IPS DF 19.7 (cell line): ENCODE data around the gene KIFC3.
"Not testable (repeated sequence)": the region's sequence is repeated elsewhere in the genome, so short reads cannot be mapped to it uniquely, and the experiment has no call there.

ENCODE experiments used
- DNase-seq: peaks from one replicate; pipeline ENCODE4 v3.0.0-alpha.2; 2013; ENCODE audit warnings: low read depth, low spot score

KIFC3 gene

DNA sequence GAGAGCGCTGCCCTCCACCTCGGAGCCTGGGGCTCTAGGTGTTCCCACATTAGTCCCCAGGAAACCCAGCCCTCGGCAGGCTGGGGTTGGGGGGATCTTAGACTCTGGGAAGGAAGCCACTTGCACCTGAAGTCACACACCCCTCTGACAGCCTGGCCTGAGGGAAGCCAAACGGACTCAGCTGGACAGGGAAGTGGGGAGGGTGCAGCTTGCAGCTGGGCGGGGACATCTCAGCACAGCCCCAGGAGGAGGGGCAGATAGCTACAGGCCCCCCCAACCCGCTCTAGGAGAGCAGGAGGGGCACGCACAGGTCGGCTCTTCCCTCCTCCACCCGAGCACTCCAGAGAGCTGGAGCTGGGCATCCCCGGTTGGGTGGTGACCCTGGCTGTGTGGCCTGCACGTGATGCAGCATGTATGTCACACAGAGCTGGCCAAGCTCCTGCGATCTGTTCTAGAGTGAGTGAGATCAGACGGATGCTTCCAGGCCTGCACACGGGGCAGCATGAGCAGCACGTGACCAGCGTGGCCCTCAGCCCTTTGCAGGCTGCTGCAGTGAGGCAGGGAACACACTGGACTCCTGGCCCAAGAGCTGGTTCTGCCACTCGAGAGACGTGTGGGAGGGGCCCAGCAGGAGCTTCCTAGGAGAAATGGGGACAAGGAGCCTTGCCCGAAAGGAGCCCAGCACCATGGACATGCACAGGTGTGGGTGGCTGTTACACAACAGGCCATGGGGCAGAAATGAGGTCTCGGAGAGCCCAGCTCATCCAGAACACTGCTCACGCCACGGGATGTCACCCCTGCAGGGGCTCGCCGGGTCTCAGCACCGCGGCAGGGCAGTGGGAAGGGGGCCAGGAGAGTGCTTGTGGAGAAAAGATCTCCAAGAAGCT, 15.4 kb downstream of the KIFC3 start:
- no peak for DNase-seq

DNA sequence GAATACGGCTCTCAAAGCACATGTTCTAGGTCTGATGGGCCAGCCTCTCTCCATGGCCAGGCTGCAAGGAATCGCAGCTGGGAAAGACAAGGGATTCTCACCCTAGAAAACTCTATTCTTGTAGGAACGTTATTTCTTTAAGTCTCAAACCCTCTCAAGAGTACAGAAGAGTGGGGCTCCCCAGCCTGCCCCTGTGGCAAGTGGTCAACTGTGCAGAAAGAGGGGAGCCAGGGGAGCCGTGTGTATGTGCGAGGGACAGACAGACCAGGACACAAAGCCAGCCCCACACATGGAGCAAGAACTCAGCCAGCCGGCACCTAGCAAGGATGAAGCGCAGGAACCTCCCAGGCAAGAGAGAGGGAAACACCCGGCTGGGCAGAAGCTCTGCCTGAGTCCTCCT, 16.4 kb downstream of the KIFC3 start:
- DNase-seq: no peak

DNA sequence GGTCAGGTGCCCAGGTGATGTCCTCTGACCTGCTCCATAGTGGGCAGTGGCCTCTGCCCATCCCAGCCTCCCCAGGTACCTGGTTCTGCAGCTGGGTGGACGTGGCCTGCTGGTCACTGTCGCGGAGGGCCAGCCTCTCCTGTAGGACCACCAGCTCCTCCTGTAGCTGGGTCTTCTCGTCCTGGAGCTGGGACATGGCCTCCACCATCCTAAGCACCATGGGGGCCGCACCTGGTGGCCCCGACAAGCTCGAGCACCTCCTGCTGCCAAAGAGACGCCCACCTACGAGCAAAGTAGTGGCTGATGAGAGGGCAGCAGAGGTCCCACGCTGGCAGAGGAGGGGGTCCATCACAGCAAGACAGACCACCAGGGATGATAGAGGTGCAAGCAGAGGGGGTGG, 16.9 kb downstream of the KIFC3 start:
- no peak for DNase-seq

DNA sequence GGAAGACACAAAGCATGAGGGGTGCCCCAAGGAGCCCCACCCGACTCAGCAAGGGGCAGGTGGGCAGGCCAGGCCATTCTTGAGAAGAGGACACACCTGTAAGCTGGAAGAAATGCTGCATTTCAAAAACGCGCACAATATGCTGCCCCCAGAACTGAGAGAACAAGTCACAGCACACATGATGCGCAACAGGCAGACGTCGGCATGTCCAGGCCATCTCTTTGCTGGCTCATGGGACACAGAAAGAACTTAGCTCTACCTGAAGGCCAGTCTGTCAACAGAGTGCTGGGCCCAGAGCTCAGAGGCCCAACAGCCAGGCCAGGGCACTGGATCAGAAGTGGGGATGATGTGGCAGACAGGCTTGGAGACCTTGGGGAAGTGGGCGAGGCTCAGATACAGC, 18.0 kb downstream of the KIFC3 start:
- no peak for DNase-seq

DNA sequence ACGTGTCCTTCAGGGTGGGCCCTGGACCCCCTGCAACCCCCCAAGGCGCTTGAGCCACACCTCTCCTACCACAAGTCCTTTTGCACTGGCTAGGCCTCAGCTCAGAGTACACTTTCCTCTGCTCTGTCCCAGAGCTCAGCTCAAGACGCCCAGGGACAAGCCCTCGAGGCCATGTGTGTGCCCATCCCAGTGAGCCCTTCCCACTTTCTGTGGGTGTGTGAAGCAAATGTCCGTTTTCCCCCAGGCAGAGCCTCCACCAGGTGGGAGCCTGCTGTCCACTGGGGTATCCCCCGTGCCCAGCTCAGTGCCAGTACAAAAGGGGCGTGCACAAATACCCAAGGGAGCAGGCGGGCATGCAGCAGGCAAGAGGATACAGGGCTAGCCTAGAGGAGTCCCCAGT, 18.4 kb downstream of the KIFC3 start:
- DNase-seq: no peak

DNA sequence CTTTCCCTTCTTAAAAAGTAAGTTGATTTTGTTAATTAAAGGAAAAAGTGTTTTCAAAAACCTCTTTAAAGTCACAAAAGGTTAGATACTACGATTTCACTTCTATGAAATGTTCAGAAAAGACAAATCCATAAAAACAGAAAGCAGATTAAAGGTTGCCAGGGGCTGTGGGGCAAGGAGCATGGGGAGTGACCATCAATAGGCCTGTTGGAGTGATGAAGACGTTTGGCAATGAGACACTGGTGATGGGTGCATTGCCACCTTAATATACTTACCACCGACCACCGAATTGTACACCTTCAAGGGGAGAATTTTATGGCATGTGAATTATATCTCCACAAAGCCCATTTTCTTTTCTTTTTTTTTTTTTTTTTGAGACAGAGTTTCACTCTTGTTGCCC, 19.2 kb downstream of the KIFC3 start:
- no peak for DNase-seq

DNA sequence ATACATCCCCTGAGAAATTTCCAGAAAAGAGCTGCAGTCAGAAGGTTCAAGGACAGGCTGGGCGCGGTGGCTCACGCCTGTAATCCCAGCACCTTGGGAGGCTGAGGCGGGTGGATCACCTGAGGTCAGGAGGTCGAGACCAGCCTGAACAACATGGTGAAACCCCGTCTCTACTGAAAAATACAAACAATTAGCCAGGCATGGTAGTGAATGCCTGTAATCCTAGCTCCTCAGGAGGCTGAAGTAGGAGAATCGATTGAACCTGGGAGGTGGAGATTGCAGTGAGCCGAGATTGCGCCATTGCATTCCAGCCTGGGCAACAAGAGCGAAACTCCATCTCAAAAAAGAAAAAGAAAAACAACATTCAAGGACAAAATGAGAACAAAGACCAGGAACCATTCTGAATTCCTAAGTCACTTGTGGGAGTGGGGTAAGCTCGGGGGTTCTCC, 19.7 kb downstream of the KIFC3 start:
- not testable (repeated sequence) for DNase-seq

DNA sequence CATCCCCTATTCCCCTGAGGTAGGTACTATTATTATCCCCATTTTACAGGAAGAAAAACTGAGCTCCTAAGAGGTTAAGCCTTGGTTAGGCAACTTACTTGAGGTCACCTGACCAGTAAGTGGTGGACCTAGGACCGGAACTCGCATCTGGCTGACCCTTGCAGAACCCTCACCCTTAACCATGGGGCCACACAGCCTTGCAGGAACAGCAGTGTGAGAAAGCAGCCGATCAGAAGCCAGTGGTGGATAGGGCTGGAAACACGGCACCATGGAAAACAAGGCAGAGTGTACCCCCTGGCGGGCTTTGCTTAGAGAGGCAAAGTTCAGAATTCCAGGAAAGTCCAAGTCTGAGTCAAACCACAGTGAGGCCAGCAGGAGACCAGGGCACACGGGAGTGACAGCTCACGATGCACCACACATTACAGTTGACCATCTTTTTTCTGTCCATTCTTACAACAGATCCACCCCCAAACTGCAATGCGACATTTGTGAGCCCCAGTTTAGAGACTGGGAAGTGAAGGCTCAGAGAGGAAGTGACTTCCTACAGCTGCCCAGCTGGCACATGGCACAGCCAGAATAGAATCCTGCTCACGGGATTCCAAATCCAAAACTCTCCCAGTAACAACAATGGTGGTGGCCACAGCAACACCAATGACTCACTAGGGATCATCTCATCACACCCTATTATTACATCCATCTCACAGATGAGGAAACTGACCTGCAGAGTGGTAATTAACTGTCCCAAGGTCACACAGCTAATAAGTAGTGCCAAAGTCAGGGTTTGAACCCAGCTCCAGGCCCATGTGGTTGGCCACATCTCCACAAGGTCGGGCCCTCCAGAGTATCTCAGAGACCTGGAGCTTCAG, 20.3 kb downstream of the KIFC3 start:
- no peak for DNase-seq

DNA sequence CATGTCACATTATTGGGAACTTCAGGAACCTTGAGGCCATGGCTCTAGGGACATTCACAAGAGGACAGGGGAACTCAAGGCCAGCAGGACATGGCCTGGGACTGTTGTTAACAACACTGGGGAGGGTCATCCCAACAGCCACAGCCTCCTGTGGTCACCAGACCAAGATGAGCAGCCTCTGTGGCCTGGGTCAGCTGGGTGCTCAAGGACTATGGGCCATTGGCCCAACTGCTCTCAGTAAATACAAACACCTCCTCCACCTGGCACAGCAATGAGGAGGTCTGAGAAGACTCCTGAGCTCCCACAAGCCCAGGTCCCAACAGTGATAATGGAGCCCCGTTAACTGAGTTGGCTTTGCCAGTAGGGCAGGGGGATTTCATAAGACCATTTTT, 20.9 kb downstream of the KIFC3 start:
- no peak for DNase-seq

DNA sequence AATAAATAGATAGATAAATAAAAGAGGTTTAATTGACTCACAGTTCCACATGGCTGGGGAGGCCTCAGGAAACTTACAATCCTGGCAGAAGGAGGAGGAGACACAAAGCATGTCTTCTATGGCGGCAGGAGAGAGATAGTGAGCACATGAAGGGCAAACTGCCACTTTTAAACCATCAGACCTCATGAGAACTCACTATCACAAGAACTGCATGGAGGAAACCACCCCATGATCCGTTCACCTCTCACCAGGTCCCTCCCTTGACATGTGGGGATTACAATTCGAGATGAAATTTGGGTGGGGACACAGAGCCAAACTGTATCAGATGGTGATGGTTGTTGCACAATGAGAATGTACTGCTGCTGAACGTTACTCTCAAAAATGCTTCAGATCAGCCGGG, 22.5 kb downstream of the KIFC3 start:
- not testable (repeated sequence) for DNase-seq

DNA sequence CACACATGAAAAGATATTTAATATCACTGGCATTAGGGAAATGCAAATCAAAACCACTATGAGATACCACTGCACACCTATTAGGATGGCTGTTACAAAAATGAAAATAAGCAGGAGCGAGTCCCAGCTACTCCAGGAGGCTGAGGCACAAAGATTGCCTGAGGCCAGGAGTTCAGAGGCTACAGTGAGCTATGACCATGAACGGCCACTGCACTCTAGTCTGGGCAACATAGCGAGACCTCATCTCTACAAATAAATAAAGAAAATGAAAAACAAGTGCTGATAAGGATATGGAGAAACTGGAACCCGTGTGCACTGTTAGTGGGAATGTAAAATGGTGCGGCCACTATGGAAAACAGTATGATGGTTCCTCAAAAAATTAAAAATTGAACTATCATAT, 23.6 kb downstream of the KIFC3 start:
- DNase-seq: no peak

DNA sequence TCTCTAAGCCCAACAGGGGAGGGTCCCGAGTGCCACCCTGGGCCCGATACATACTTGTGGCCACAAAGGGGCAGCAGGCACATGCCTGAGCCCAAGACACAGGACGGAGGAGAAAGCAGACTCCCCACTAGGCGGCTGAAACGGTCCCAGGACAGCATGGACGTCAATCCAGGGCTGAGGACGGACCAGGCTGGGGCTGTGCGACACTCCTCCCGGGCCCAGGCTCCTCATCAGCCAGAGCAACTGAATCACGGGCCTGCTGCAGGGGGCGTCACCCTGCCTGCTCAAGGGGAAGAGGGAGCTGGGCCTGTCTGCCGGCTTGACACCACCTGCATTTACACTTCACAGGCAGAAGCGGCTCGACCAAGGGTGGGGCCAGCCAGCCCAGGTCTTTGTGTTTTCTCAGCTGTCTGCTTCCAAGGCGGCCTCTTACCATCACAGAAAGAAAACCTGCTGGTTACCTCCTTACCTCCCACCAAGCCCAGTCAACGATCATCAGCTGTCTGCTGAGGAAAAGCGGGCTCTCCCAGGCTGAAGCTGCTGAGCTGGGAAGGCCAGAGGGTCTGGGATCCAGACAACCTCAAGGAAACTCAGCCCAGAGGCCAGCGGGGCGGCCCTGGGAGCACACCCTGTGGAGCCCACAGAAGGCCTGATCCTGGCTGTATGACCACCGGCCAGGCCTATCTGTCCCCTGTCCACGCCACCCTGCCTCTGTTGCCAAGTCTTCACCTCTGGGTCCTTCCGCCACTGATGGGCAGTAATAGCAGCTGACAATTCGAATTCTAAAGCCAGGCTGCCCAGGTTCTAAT, 26.4 kb downstream of the KIFC3 start:
- DNase-seq: peak; percentile 83

DNA sequence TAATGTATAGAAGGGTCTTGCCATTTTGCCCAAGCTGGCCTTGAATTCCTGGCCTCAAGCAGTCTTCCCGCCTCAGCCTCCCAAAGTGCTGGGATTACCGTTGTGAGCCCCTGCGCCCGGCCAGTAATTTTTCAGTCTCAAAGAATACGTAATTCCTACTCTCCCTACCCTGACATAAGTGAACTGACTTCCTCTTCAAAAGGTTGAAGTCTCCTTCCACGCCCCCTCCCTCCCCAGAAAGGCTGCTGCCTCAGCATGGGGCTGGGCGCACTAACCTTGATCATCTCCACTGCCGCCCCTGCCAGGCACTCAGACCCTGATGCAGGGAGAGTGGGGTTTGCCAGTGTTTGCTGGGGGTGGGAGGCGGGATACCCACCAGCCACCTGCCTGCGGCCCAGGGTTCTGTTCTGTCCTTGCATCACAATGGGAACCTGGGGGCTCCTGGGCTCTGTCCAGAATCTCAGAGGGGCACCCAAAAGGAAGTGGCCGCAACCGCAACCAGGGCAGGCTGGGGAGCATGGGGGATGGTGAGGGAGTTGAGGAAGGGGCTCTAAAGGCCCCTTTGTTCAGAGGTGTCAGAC, 27.5 kb downstream of the KIFC3 start:
- no peak for DNase-seq

DNA sequence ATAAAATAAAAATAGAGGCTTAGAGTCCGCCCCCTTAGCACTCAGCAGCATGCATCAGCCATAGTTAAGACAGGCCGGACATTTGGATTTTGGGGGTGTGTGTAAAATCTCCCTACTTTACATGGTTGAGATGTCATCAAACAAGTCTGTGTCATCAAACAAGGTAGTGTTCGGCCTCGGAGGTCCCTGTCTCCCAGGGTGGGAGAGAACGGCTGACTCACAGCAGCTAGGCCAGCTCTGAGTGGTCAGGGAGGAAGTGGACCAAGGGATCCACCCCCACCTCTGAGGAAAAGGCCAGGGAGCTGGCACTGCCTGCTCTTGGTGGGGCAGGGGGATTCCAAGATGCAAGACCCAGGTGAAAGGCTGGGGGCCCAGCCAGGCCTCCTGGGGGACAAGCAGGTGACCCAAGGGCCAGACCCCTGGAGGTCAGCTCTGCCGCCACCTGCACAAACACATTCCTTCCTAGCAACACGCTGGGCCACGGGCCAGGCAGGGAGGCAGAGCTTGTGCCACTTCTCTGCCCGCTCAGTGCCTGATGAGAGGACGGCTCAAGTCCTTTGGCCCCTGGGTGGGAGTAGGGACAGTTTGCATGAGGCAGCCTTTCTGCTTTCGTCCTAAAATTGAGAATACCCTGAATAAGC, 28.5 kb downstream of the KIFC3 start:
- no peak for DNase-seq

DNA sequence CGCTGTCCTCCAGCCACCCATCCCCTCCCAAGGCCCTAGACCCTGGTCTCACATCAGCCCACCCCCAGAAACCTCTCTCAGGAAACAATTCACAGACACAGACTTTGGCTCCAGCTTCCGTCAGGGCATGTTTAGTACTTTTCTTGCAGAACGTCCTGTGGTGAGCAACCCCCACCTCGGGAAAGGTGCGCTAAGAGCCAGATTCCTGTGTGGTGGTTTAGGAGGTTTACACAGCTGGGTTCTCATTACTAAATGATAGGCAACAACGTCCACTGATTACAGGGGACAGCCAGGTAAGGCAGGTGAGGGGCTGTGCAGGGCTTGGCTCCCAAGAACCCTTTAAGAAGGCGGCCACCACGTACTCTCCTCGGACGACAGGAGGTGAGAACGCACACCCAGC, 29.3 kb downstream of the KIFC3 start:
- DNase-seq: no peak

DNA sequence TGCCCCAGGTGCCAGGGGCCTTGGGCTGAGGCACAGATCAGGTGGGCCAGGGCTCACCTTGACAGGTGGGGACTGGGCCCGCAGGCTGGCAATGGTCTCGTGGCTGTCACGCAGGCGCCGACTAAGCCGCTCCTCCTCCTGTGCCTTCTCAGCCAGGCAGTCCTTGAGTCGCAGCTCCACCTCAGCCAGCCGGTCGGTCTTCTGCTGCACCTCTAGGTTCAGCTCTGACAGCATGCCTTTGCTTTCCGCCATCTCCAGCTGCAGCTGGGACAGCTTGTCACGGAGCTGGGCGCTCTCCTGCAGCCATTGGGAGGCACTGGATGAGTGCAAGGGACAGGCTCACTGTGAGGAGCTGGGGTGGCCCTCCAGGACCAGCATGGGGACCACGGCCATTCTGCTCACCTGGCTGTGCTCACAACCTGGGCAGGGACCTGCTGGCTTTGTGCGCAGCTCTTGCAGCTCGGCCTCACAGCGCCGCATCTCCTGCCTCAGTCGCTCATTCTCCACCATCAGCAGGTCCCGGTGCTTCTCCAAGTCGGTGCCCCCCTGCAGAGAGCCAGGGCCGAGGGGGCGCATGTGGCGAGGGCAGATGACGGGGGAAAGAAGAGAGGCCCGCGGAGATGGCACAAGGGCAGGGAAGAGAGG, 31.0 kb downstream of the KIFC3 start:
- DNase-seq: no peak

DNA sequence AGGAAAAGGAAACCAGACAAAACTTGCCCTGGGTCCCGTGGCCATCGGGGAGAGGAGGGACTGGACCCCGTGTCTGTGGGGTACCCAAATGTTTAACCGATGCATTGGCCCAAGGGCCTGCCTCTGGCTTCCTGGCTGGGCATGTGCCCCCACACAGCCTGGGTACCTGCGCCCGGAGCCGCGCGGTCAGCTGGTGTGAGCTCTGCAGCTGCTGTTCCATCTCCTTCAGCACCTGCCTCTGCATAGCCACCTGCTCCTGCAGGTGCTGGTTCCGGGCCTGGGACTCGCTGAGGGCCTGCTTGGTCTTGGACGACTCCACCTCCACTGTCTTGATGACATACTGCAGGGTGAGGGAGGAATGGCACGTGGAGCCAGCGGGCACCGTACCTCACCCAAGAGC, 31.9 kb downstream of the KIFC3 start:
- no peak for DNase-seq

DNA sequence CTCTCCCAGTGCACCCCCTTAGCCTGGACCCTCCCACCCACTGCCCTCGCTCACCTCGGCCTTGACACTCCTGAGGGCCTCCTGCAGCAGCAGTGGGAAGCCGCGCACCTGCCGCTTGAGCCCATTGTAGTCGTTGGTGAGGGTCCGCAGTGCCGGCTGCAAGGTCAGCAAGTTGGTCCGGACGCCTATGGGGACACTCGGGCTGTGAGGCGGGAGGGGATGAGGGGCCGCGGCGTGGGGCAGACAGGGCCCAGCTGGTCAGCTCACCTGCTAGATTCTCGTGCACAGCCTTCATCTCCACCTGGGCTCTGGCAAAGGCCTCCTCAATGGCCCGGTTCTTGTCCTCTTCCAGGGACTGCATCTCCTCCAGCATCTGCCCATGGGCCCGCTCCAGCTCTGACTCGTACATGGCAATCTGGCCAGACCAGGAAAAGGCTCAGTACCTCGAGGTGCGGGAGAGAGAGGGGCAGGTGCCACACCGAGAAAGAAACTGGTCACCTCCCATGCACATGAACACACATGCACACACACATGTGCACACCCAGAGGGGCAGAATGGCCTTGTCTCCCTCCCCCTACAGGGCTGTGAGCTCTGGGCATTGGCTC, 32.6 kb downstream of the KIFC3 start:
- no peak for DNase-seq

DNA sequence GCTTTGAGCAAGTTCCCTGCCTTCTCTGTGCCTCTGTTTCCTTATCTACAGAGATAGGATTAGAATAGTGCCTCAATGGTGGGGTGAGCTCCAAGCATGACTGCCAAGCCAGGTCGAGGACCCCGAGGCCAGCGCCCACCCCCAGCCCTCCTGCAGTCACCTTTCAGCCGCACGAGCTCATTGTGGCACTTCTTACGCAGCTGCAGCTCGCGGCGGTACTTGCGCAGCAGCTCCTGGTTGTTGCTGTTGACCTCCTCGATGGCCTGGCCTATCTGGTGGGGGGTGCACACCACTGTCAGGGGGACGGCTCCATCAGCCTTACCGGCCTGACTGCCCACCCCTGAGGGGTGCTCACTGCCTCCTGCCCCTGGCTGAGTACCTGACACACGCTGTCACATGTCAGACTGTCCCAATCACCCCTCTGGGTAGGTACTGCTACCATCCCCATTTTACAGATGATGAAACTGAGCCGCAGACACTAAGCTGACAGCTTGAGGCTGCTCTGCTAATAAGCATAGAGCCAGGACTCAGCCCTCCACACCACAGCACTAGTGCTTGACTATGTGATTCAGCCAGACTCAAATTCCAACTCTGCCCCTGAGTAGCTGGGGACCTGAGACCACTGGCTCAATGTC, 35.5 kb downstream of the KIFC3 start:
- no peak for DNase-seq
